Fibroblast of lung (primary cell): Measurements from ENCODE around the gene SRGAP1. TPM values are rescaled to one million over a fixed set of nuclear protein-coding genes. Genes with fewer than 3 reads are reported as not detected.

Experiments
- DNase-seq, 2 donors: peaks; one replicate each; pipeline versions ENCODE4 v3.0.0 to v3.0.0-alpha.2; 2010; ENCODE audit warnings: low read depth in 2 of 2
- H2AFZ ChIP-seq: 2 replicates; pipeline ENCODE4 v1.5.1; 2012; ENCODE audit warnings: low read length, control low read depth, inconsistent platforms
- H3K27ac ChIP-seq: 2 replicates; pipeline ENCODE4 v1.5.1; 2011; ENCODE audit warnings: low read length, control low read depth; ENCODE audit not compliant: insufficient read depth
- H3K27me3 ChIP-seq: 2 replicates; pipeline ENCODE4 v1.5.1; 2011; ENCODE audit warnings: mild to moderate bottlenecking, low read length; ENCODE audit not compliant: control insufficient read depth, insufficient read depth
- H3K36me3 ChIP-seq: 2 replicates; pipeline ENCODE4 v1.5.1; 2011; ENCODE audit warnings: low read length; ENCODE audit not compliant: control insufficient read depth, insufficient read depth
- H3K4me1 ChIP-seq: 2 replicates; pipeline ENCODE4 v1.5.1; 2011; ENCODE audit warnings: low read length; ENCODE audit not compliant: control insufficient read depth, insufficient read depth; ENCODE audit errors: extremely low read depth
- H3K4me2 ChIP-seq: 2 replicates; pipeline ENCODE4 v1.5.1; 2011; ENCODE audit warnings: low read length, control low read depth; ENCODE audit not compliant: insufficient read depth; ENCODE audit errors: extremely low read depth
- H3K4me3 ChIP-seq, 4 experiments: fragments of 200-600 bp in 1 of 4; sonication (generic) in 1 of 4; replicated peaks in 1 of 4; 2 replicates each; pipeline ENCODE4 v1.5.1; 2011 to 2016; ENCODE audit warnings: low read length in 4 of 4, low read depth in 3 of 4, mild to moderate bottlenecking in 3 of 4, control low read depth in 2 of 4, inconsistent platforms in 1 of 4, mixed read lengths in 1 of 4; ENCODE audit not compliant: insufficient read depth in 1 of 4; ENCODE audit errors: control extremely low read depth in 1 of 4
- H3K79me2 ChIP-seq: 2 replicates; pipeline ENCODE4 v1.5.1; 2012; ENCODE audit warnings: mild to moderate bottlenecking, low read length, inconsistent platforms; ENCODE audit not compliant: control insufficient read depth, insufficient read depth
- H3K9ac ChIP-seq: 2 replicates; pipeline ENCODE4 v1.5.1; 2011; ENCODE audit warnings: mild to moderate bottlenecking, low read length, control low read depth; ENCODE audit not compliant: insufficient read depth
- H3K9me3 ChIP-seq: 2 replicates; pipeline ENCODE4 v1.5.1; 2012; ENCODE audit warnings: low read depth, low read length; ENCODE audit not compliant: control insufficient read depth, insufficient read depth
- H4K20me1 ChIP-seq: 2 replicates; pipeline ENCODE4 v1.5.1; 2011; ENCODE audit warnings: low read length; ENCODE audit not compliant: control insufficient read depth, insufficient read depth; ENCODE audit errors: extremely low read depth
- CTCF ChIP-seq, 2 donors: IDR thresholded peaks in 1 of 2; conservative IDR thresholded peaks in 1 of 2; 1 replicate in 1 of 2; 2 replicates in 1 of 2; pipeline ENCODE4 v1.5.1; 2011 to 2012; ENCODE audit warnings: low read length in 2 of 2, control low read depth in 1 of 2, inconsistent platforms in 1 of 2, low read depth in 1 of 2, mild to moderate bottlenecking in 1 of 2
- EZH2 ChIP-seq: IDR thresholded peaks from 2 replicates; pipeline ENCODE4 v1.5.1; 2012; ENCODE audit warnings: low read length, control low read depth, mild to moderate bottlenecking; ENCODE audit errors: missing control alignments
- polyA plus RNA-seq, 2 donors: library from polyadenylated mRNA; depleted of rRNA in 1 of 2; stranded (reverse) in 1 of 2; unstranded in 1 of 2; fragments of >200 nt; gene quantifications; 2 replicates each; pipeline ENCODE4 v1.2.1, GENCODE V29; 2011 to 2012; ENCODE audit warnings: missing spikeins in 1 of 2
- total RNA-seq: library from RNA; depleted of rRNA; stranded (reverse); fragments of >200 nt; gene quantifications from 2 replicates; pipeline ENCODE4 v1.2.1, GENCODE V29; 2014

The SRGAP1 gene
- total and polyA plus RNA-seq, 2 donors (not counting 1 experiment from before 2014, with no cell fraction given), result 18.9 to 30.2 TPM

GRCh38 chr12:64018524-64018923 is 174.0 kb downstream of the SRGAP1 start:
- H3K79me2 ChIP-seq, result peaks cover 5% of the 10 kb centered on the region
- H4K20me1 ChIP-seq, result no peaks in the 10 kb centered on the region
- TF ChIP-seq EZH2 (no peak), CTCF (conservative IDR thresholded peaks at IDR 0.05 in 1 of 2, IDR thresholded peaks at IDR 0.05 in 1 of 2; ENCODE audit: low read depth in 1 of 2, low read length in 2 of 2) (no peak)
- no peak for DNase-seq
- no peaks in the 10 kb centered on the region for H3K9me3 ChIP-seq
- H3K4me1 ChIP-seq, result no peaks in the 10 kb centered on the region
- no peaks in the 10 kb centered on the region for H3K36me3 ChIP-seq
- H3K4me3 ChIP-seq, result no peak overlapping the region
- no peak overlapping the region for H2AFZ ChIP-seq
- no peak overlapping the region for H3K4me2 ChIP-seq
- no peaks in the 10 kb centered on the region for H3K27me3 ChIP-seq
- no peak overlapping the region for H3K27ac ChIP-seq
- no peak overlapping the region for H3K9ac ChIP-seq

- no peak overlapping the region for H3K4me3 ChIP-seq
- no peak overlapping the region for H3K27ac ChIP-seq
- no peak overlapping the region for H3K4me2 ChIP-seq
- no peaks in the 10 kb centered on the region for H4K20me1 ChIP-seq
- no peak for DNase-seq
- H3K79me2 ChIP-seq, result peaks cover 3% of the 10 kb centered on the region
- H3K27me3 ChIP-seq, result no peaks in the 10 kb centered on the region
- H3K36me3 ChIP-seq, result no peaks in the 10 kb centered on the region
- no peaks in the 10 kb centered on the region for H3K4me1 ChIP-seq
- no peak overlapping the region for H3K9ac ChIP-seq
- no peaks in the 10 kb centered on the region for H3K9me3 ChIP-seq
- no peak overlapping the region for H2AFZ ChIP-seq
- TF ChIP-seq CTCF (conservative IDR thresholded peaks at IDR 0.05 in 1 of 2, IDR thresholded peaks at IDR 0.05 in 1 of 2; ENCODE audit: low read depth in 1 of 2, low read length in 2 of 2) (no peak), EZH2 (no peak)
These were observed 174.6 kb downstream of the SRGAP1 start for GRCh38 chr12:64019101-64019500.

GRCh38 chr12:64019654-64020053 is 175.2 kb downstream of the SRGAP1 start:
- Histone ChIP-seq H3K27ac (no peak overlapping the region), H3K79me2 (no peaks in the 10 kb centered on the region)
- no peak for TF ChIP-seq CTCF (conservative IDR thresholded peaks at IDR 0.05 in 1 of 2, IDR thresholded peaks at IDR 0.05 in 1 of 2; ENCODE audit: low read depth in 1 of 2, low read length in 2 of 2)
- no peak for TF ChIP-seq EZH2

More at GRCh38 chr12:64019654-64020053, 175.2 kb downstream of the SRGAP1 start:
- Histone ChIP-seq H3K4me2 (no peak overlapping the region), H3K36me3 (no peaks in the 10 kb centered on the region), H3K9me3 (no peaks in the 10 kb centered on the region), H3K4me1 (no peaks in the 10 kb centered on the region), H3K9ac (no peak overlapping the region), H3K4me3 (no peak overlapping the region), H3K27me3 (no peaks in the 10 kb centered on the region), H2AFZ (no peak overlapping the region), H4K20me1 (no peaks in the 10 kb centered on the region)
- DNase-seq, result no peak
